Esophagus squamous epithelium (tissue), 5 donors: ENCODE results near the gene CFAP20DC. TPM values are rescaled to one million over a fixed set of nuclear protein-coding genes. Genes with fewer than 3 reads are reported as not detected.

Experiments used
- DNase-seq: peaks from one replicate; lab custom pipeline; 2025; lab: John Stamatoyannopoulos, UW
- H3K27ac ChIP-seq, 4 donors: fragments of 200-600 bp; sonication (generic); one replicate each; pipeline ENCODE4 v1.5.1; 2016 to 2019; ENCODE audit warnings: mild to moderate bottlenecking in 1 of 4
- H3K27me3 ChIP-seq, 4 donors: fragments of 200-600 bp; sonication (generic); 1 replicate in 3 of 4; 2 replicates in 1 of 4; pipeline versions ENCODE4 v1.5.1 to v1.6.0; 2017 to 2021; ENCODE audit warnings: antibody characterized with exemption in 1 of 4
- H3K36me3 ChIP-seq, 3 donors: fragments of 200-600 bp; sonication (generic); one replicate each; pipeline ENCODE4 v1.5.1; 2016 to 2019
- H3K4me1 ChIP-seq, 3 donors: fragments of 200-600 bp; sonication (generic); one replicate each; pipeline ENCODE4 v1.5.1; 2017 to 2019
- H3K4me3 ChIP-seq, 4 donors: fragments of 200-600 bp; sonication (generic); 1 replicate in 3 of 4; 2 replicates in 1 of 4; pipeline ENCODE4 v1.5.1; 2016 to 2019; ENCODE audit warnings: mild to moderate bottlenecking in 2 of 4, moderate library complexity in 1 of 4
- H3K9me3 ChIP-seq, 3 donors: fragments of 200-600 bp; sonication (generic); one replicate each; pipeline ENCODE4 v1.5.1; 2016 to 2019
- CTCF ChIP-seq, 6 experiments: fragments of 450-650 bp in 4 of 6; fragments of 200-600 bp in 2 of 6; sonication (generic) in 2 of 6; IDR thresholded peaks; one replicate each; pipeline ENCODE4 v1.5.1; 2016 to 2019; ENCODE audit warnings: antibody characterized with exemption in 6 of 6, mild to moderate bottlenecking in 4 of 6, moderate library complexity in 4 of 6
- POLR2A ChIP-seq, 4 donors: fragments of 450-650 bp; IDR thresholded peaks; one replicate each; pipeline ENCODE4 v1.6.1; 2017; ENCODE audit warnings: antibody characterized with exemption in 4 of 4, mild to moderate bottlenecking in 4 of 4, moderate library complexity in 3 of 4
- WGBS, 2 donors: methylation state at CpG; one replicate each; pipeline ENCODE4 v1.1.5; 2018; 5-methylcytosine and 5-hydroxymethylcytosine counted together
- intact Hi-C: fragments of 100-400 bp; cut with DNase I; formaldehyde crosslinking; loops from one replicate; pipeline ENCODE4 v1.15.0; 2022
- total RNA-seq, 4 donors: library from RNA; depleted of rRNA; stranded (reverse); fragments of >200 nt; gene quantifications; one replicate each; pipeline ENCODE4 v1.1.0, GENCODE V29; 2016
- donor health status: DM: yes; HTN: yes; CAD: no.

The CFAP20DC gene
- total RNA-seq, 4 donors from 2014 or later = 9.8 to 15.5 (median 10.8) TPM

DNA sequence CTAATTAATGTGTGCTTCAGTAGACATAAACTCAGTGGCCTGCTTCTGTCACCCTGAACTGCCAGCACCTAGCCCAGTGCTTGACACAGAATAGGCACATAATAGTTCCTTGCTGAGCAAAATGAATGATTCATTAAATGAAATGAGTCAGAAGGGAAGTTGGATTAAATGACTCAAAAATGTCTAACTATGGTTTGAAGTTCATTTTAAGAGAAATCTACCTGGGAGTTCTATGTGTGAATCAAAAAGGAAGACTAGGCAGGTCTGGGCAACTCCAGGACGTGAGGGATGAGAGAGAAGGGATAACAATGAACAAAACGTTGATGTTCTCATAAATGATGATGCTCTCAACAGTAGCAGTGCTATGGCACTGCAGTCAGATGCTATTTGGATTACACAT, 175.0 kb downstream of the CFAP20DC start:
- WGBS, 2 donors = 25 to 48% methylated on average over 2 of the region's 2 CpGs
- no peaks in the 10 kb centered on the region for H3K9me3 ChIP-seq
- intact Hi-C loops = no loop called here
- DNase-seq = no peak
- TF ChIP-seq CTCF (IDR thresholded peaks at IDR 0.05) = no peak
- no peak overlapping the region for H3K4me3 ChIP-seq
- peak overlapping the region; percentile 32 to 83 (median 76) for H3K27ac ChIP-seq
- no peaks in the 10 kb centered on the region for H3K36me3 ChIP-seq
- no peaks in the 10 kb centered on the region for H3K27me3 ChIP-seq
- peaks cover 0 to 27% (median 6%) of the 10 kb centered on the region in 3 donors for H3K4me1 ChIP-seq

DNA sequence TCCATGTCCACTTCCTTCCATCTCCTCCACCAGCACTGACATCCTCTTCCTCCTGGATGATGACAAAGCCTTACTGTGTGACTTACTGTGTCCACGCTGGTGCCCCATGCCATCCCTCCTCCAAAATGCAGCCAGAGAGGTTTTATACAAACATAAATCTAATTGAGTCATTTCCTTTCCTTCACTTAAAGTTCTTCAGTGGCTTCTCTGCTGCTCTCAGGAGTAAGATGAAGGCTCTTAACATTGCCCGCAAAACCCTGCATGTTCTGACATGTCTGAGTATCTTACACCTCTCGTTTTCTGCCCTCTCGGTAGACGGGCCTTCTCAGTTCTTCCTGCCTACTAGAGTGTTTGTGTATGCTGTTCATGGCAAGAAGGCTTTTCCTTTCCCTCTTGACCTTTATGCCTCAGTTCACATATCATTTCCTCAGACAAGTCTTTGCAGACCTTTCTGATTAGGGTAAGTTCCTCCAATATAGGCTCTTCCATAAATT, 175.5 kb downstream of the CFAP20DC start:
- Histone ChIP-seq H3K9me3 (no peaks in the 10 kb centered on the region), H3K36me3 (no peaks in the 10 kb centered on the region), H3K4me3 (no peak overlapping the region), H3K27ac (peak overlapping the region; percentile 32 to 83 (median 76)), H3K4me1 (peaks cover 0 to 27% (median 6%) of the 10 kb centered on the region in 3 donors), H3K27me3 (no peaks in the 10 kb centered on the region)
- TF ChIP-seq CTCF (IDR thresholded peaks at IDR 0.05) = no peak
- no peak for TF ChIP-seq POLR2A (IDR thresholded peaks at IDR 0.05)
- no peak for DNase-seq
- WGBS, 2 donors = 31 to 48% methylated on average over 5 of the region's 5 CpGs
- intact Hi-C loops = no loop called here

GRCh38 chr3:58868097-58868779, 181.6 kb downstream of the CFAP20DC start:
- Histone ChIP-seq H3K27ac (no peak overlapping the region), H3K36me3 (no peaks in the 10 kb centered on the region), H3K27me3 (no peaks in the 10 kb centered on the region), H3K4me1 (no peaks in the 10 kb centered on the region), H3K4me3 (no peak overlapping the region), H3K9me3 (no peaks in the 10 kb centered on the region)
- intact Hi-C loops = no loop called here
- WGBS, 2 donors = 66 to 78% methylated on average over 5 of the region's 5 CpGs
- DNase-seq = no peak
- TF ChIP-seq CTCF (IDR thresholded peaks at IDR 0.05) (no peak), POLR2A (IDR thresholded peaks at IDR 0.05) (no peak)

GRCh38 chr3:58867621-58868020, 182.2 kb downstream of the CFAP20DC start:
- no peaks in the 10 kb centered on the region for H3K36me3 ChIP-seq
- no peak overlapping the region for H3K4me3 ChIP-seq
- H3K27ac ChIP-seq = no peak overlapping the region
- TF ChIP-seq POLR2A (IDR thresholded peaks at IDR 0.05) (no peak), CTCF (IDR thresholded peaks at IDR 0.05) (no peak)
- DNase-seq = no peak
- no peaks in the 10 kb centered on the region for H3K4me1 ChIP-seq
- intact Hi-C loops = no loop called here
- no peaks in the 10 kb centered on the region for H3K9me3 ChIP-seq
- no peaks in the 10 kb centered on the region for H3K27me3 ChIP-seq
- 81 to 83% methylated on average over 4 of the region's 4 CpGs for WGBS, 2 donors

GRCh38 chr3:58866079-58866478, 183.7 kb downstream of the CFAP20DC start:
- TF ChIP-seq CTCF (IDR thresholded peaks at IDR 0.05) = no peak
- no peak for TF ChIP-seq POLR2A (IDR thresholded peaks at IDR 0.05)
- intact Hi-C loops = no loop called here
- 64 to 73% methylated on average over 2 of the region's 2 CpGs for WGBS, 2 donors
- H3K9me3 ChIP-seq = no peaks in the 10 kb centered on the region
- H3K4me1 ChIP-seq = no peaks in the 10 kb centered on the region
- no peak overlapping the region for H3K4me3 ChIP-seq
- no peak overlapping the region for H3K27ac ChIP-seq
- H3K36me3 ChIP-seq = no peaks in the 10 kb centered on the region
- H3K27me3 ChIP-seq = no peaks in the 10 kb centered on the region
- no peak for DNase-seq
